Endothelial cell of umbilical vein (primary cell): ENCODE data around the gene HSPA14. TPM values are rescaled to one million over a fixed set of nuclear protein-coding genes. Genes with fewer than 3 reads are reported as not detected.

Experiments used
- BruUV-seq: library from RNA; stranded (reverse); fragments of 400-500 nt; replicated peaks from 2 replicates; lab custom pipeline; 2021; lab: Mats Ljungman, UMichigan
- CTCF ChIA-PET: fragments of 300-600, 350-600 bp; sonication (Branson Sonifier 250); formaldehyde crosslinking; loops from one replicate; lab custom pipeline; 2021; ENCODE audit warnings: antibody characterized with exemption, inconsistent platforms; lab: Charles Lee
- POLR2A ChIA-PET: fragments of 300-600, 350-600 bp; sonication (Branson Sonifier 250); formaldehyde crosslinking; loops from one replicate; lab custom pipeline; 2021; ENCODE audit warnings: antibody characterized with exemption, inconsistent platforms; lab: Charles Lee
- DNase-seq: peaks from one replicate; pipeline ENCODE4 v3.0.0-alpha.2; 2011; ENCODE audit warnings: low read depth, low spot score
- FAIRE-seq: peaks from 2 replicates; lab custom pipeline; 2011; peaks lifted over from hg19 to GRCh38; lab: Jason Lieb, UNC
- H2AFZ ChIP-seq: 2 replicates; pipeline ENCODE4 v1.6.0; 2012; ENCODE audit warnings: low read depth, low read length, control low read depth, inconsistent platforms
- H3K27ac ChIP-seq: 2 replicates; pipeline ENCODE4 v1.5.1; 2011; ENCODE audit warnings: low read depth, mild to moderate bottlenecking, control low read depth, low read length, moderate library complexity; ENCODE audit not compliant: insufficient read depth
- H3K27me3 ChIP-seq, 2 experiments: 2 replicates each; pipeline versions ENCODE4 v1.6.0 to v1.6.1; 2011; ENCODE audit warnings: low read length in 2 of 2, mixed read lengths in 1 of 2; ENCODE audit not compliant: control insufficient read depth in 2 of 2, insufficient read depth in 2 of 2
- H3K36me3 ChIP-seq, 2 experiments: 2 replicates in 1 of 2; 3 replicates in 1 of 2; pipeline ENCODE4 v1.5.1; 2011; ENCODE audit warnings: low read length in 2 of 2, mild to moderate bottlenecking in 1 of 2, moderate library complexity in 1 of 2; ENCODE audit not compliant: control insufficient read depth in 2 of 2, insufficient read depth in 2 of 2; ENCODE audit errors: extremely low read depth in 1 of 2
- H3K4me1 ChIP-seq: 3 replicates; pipeline ENCODE4 v1.5.1; 2011; ENCODE audit warnings: mild to moderate bottlenecking, low read length; ENCODE audit not compliant: control insufficient read depth, insufficient read depth; ENCODE audit errors: extremely low read depth
- H3K4me2 ChIP-seq: 2 replicates; pipeline ENCODE4 v1.6.1; 2011; ENCODE audit warnings: low read length, control low read depth, mixed read lengths; ENCODE audit not compliant: insufficient read depth
- H3K4me3 ChIP-seq, 3 experiments: fragments of 200-600 bp in 1 of 3; sonication (generic), shearing (Covaris generic) in 1 of 3; replicated peaks in 1 of 3; 2 replicates each; pipeline ENCODE4 v1.5.1; 2011 to 2016; ENCODE audit warnings: control low read depth in 3 of 3, low read length in 3 of 3, mild to moderate bottlenecking in 2 of 3, inconsistent platforms in 1 of 3, low read depth in 1 of 3, moderate library complexity in 1 of 3; ENCODE audit not compliant: insufficient read depth in 1 of 3
- H3K79me2 ChIP-seq: 2 replicates; pipeline ENCODE4 v1.6.0; 2012; ENCODE audit warnings: low read length, inconsistent platforms; ENCODE audit not compliant: control insufficient read depth, insufficient read depth
- H3K9ac ChIP-seq: replicated peaks from 2 replicates; pipeline ENCODE3; 2011; ENCODE audit warnings: low read length, control low read depth; ENCODE audit not compliant: insufficient read depth; ENCODE audit errors: extremely low read depth
- H3K9me1 ChIP-seq: replicated peaks from 3 replicates; pipeline ENCODE4 v1.6.0; 2011; ENCODE audit warnings: mild to moderate bottlenecking, low read length; ENCODE audit not compliant: control insufficient read depth, insufficient read depth; ENCODE audit errors: extremely low read depth
- H3K9me3 ChIP-seq: replicated peaks from 2 replicates; pipeline ENCODE4 v1.5.1; 2012; ENCODE audit warnings: low read length, inconsistent platforms; ENCODE audit not compliant: control insufficient read depth, insufficient read depth
- H4K20me1 ChIP-seq: replicated peaks from 2 replicates; pipeline ENCODE3; 2011; ENCODE audit warnings: mild to moderate bottlenecking, low read length; ENCODE audit not compliant: control insufficient read depth, insufficient read depth; ENCODE audit errors: extremely low read depth
- EZH2 ChIP-seq: IDR thresholded peaks from 2 replicates; pipeline ENCODE4 v1.6.1; 2012; ENCODE audit warnings: borderline replicate concordance, low read depth, mild to moderate bottlenecking, moderate library complexity, low read length, inconsistent platforms; ENCODE audit not compliant: severe bottlenecking
- FOS ChIP-seq: IDR thresholded peaks from 2 replicates; pipeline ENCODE4 v1.6.1; 2011; ENCODE audit warnings: mild to moderate bottlenecking, low read length, moderate library complexity, borderline replicate concordance; ENCODE audit not compliant: insufficient read depth
- GATA2 ChIP-seq: IDR thresholded peaks from 2 replicates; pipeline ENCODE4 v1.7.0; 2011; ENCODE audit warnings: low read depth, mild to moderate bottlenecking, moderate library complexity, mixed read lengths, low read length; ENCODE audit not compliant: insufficient read length, insufficient read depth
- JUN ChIP-seq: IDR thresholded peaks from 2 replicates; pipeline ENCODE4 v1.6.1; 2011; ENCODE audit warnings: borderline replicate concordance, low read depth; ENCODE audit not compliant: insufficient read length, insufficient read depth
- MYC ChIP-seq: IDR thresholded peaks from one replicate; pipeline ENCODE4 v1.6.1; 2011; ENCODE audit warnings: mild to moderate bottlenecking, low read depth, low read length
- POLR2A ChIP-seq: IDR thresholded peaks from 2 replicates; pipeline ENCODE4 v1.6.1; 2012; ENCODE audit warnings: low read depth, mild to moderate bottlenecking, control low read depth, low read length
- POLR2AphosphoS5 ChIP-seq: IDR thresholded peaks from 2 replicates; pipeline ENCODE4 v1.6.1; 2012; ENCODE audit warnings: low read depth, mild to moderate bottlenecking, control low read depth, low read length, moderate library complexity; ENCODE audit not compliant: insufficient read depth
- dilution Hi-C: fragments of 300-500 bp; cut with MboI; formaldehyde crosslinking; loops from one replicate; pipeline ENCODE4 v1.15.0; 2019; ENCODE audit warnings: low sequenced_read_pairs; ENCODE audit not compliant: extremely low pct_ligation_motif_present
- intact Hi-C: fragments of 100-400 bp; cut with micrococcal nuclease; formaldehyde crosslinking; loops from one replicate; pipeline ENCODE4 v1.10.0; 2022
- polyA plus RNA-seq, 4 experiments: library from polyadenylated mRNA; depleted of rRNA in 3 of 4; stranded (reverse) in 3 of 4; unstranded in 1 of 4; fragments of >200 nt; gene quantifications; 2 replicates each; pipeline versions ENCODE4 v1.2.1 to v1.2.3, GENCODE V29; 2011 to 2012; ENCODE audit warnings: missing spikeins in 1 of 4
- total RNA-seq: library from RNA; stranded (reverse); gene quantifications from 2 replicates; pipeline ENCODE4 v1.2.3, GENCODE V29; 2021
- TF ChIP-seq, protein P1 (sequence below): IDR thresholded peaks from 2 replicates; pipeline ENCODE4 v1.6.1; 2011; ENCODE audit not compliant: insufficient read depth, insufficient read length
- TF ChIP-seq, protein P2 (sequence below), 2 donors: IDR thresholded peaks; 1 replicate in 1 of 2; 2 replicates in 1 of 2; pipeline ENCODE4 v1.5.1; 2011; ENCODE audit warnings: low read length in 2 of 2, mild to moderate bottlenecking in 2 of 2, moderate library complexity in 2 of 2, control low read depth in 1 of 2, inconsistent platforms in 1 of 2, low read depth in 1 of 2; ENCODE audit not compliant: insufficient read depth in 1 of 2; ENCODE audit errors: extremely low read depth in 1 of 2

The HSPA14 gene
- total and polyA plus RNA-seq, 2 donors (not counting 3 experiments of a cell fraction or from before 2014, with no cell fraction given), result 7.6 to 15.7 TPM

DNA sequence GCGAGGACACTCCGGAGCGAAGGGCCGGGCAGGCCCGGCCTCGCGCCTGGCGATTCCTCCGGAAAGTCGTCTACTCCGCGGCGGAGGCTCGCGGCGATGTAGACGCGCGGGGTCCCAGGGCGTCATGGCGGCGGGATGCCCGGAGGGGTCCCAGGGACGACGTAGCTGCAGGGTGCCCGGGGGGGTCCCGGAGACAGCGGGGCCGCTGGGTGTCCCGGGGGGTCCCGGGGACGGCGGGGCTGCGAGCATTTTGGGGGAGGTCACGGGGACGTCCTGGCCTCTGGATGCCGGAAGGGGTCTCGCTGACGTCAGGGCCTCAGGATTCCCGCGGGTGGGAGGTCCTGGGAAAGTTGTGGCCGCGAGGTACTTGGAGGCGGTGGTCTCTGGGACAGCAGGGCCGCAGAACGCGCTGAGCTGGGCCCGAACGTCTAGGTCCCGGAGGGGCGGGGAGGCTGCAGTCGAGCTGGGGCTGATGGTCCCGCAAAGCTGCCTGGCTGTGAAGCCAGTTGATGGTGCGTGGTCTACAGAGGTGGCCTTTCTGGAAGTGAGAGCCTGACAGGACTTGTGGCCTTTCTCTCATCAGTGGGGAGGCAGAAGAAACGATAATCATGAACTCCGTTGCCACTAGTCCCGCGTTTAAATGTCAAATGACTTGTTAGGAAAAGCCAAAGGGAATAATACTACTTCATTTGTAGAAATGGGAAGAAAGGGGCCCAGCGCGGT, 637 bp downstream of the HSPA14 start:
- H3K9ac ChIP-seq, result peak overlapping the region; percentile 88
- peaks cover 27% of the 10 kb centered on the region for H3K79me2 ChIP-seq
- BruUV-seq, result TSS peak; percentile 17
- H2AFZ ChIP-seq, result peak overlapping the region; percentile 74
- ChIA-PET POLR2A (interaction anchor here (0.6 to 1.7 kb wide), 3 partner anchors 20 to 39 kb away, joined by 3 to 8 read pairs (median 3); partner anchors contain the start of gene SUV39H2), CTCF (interaction anchor here (0.7 to 3.8 kb wide), 12 partner anchors 12 to 642 kb away, joined by 3 to 23 read pairs (median 8); partner anchors contain the start of gene SUV39H2)
- H3K36me3 ChIP-seq, result peaks cover 12 to 20% of the 10 kb centered on the region in 2 experiments
- no peaks in the 10 kb centered on the region for H3K9me3 ChIP-seq
- intact Hi-C loops (loop anchor here (1.0 to 5.0 kb wide), 6 partner anchors 40 to 339 kb away; partner anchors contain the start of genes DCLRE1C and SUV39H2), dilution Hi-C loops (no loop called here)
- H3K4me2 ChIP-seq, result peak overlapping the region; percentile 72
- DNase-seq (peak; percentile 46), FAIRE-seq (peak; percentile 59)
- H4K20me1 ChIP-seq, result no peaks in the 10 kb centered on the region
- H3K9me1 ChIP-seq, result no peaks in the 10 kb centered on the region
- TF ChIP-seq FOS (no peak), MYC (no peak), POLR2A (no peak), JUN (no peak), EZH2 (no peak), GATA2 (no peak), POLR2AphosphoS5 (no peak)
- TF ChIP-seq, protein P1, sequence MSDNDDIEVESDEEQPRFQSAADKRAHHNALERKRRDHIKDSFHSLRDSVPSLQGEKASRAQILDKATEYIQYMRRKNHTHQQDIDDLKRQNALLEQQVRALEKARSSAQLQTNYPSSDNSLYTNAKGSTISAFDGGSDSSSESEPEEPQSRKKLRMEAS, result no peak
- TF ChIP-seq, protein P2, sequence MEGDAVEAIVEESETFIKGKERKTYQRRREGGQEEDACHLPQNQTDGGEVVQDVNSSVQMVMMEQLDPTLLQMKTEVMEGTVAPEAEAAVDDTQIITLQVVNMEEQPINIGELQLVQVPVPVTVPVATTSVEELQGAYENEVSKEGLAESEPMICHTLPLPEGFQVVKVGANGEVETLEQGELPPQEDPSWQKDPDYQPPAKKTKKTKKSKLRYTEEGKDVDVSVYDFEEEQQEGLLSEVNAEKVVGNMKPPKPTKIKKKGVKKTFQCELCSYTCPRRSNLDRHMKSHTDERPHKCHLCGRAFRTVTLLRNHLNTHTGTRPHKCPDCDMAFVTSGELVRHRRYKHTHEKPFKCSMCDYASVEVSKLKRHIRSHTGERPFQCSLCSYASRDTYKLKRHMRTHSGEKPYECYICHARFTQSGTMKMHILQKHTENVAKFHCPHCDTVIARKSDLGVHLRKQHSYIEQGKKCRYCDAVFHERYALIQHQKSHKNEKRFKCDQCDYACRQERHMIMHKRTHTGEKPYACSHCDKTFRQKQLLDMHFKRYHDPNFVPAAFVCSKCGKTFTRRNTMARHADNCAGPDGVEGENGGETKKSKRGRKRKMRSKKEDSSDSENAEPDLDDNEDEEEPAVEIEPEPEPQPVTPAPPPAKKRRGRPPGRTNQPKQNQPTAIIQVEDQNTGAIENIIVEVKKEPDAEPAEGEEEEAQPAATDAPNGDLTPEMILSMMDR (IDR thresholded peaks at IDR 0.05; ENCODE audit: extremely low read depth in 1 of 2, insufficient read depth in 1 of 2, low read depth in 1 of 2, low read length in 2 of 2), result no peak
- H3K4me3 ChIP-seq, result peak overlapping the region; percentile 47 to 81 (median 71)
- no peaks in the 10 kb centered on the region for H3K27me3 ChIP-seq
- peak overlapping the region; percentile 74 for H3K27ac ChIP-seq
- peaks cover 11% of the 10 kb centered on the region for H3K4me1 ChIP-seq
